ENCODE results near the gene BMF.

BMF gene

GRCh38 chr15:40046721-40047414 is 61.8 kb downstream of the BMF start:
- no peaks in the 10 kb centered on the region for H3K36me3 ChIP-seq (ENCODE audit: control insufficient read depth in 1 of 2, insufficient read depth in 2 of 2, low read length in 2 of 2)
- no peak overlapping the region for H3K9ac ChIP-seq (ENCODE audit: low read depth in 1 of 2, low read length in 2 of 2)
- H3K27me3 ChIP-seq (ENCODE audit: control insufficient read depth in 1 of 2, insufficient read depth in 2 of 2, low read length in 2 of 2): no peaks in the 10 kb centered on the region
- H3K4me3 ChIP-seq (ENCODE audit: low read depth in 1 of 2, low read length in 2 of 2): peak overlapping the region in 1 of 2 donors; percentile 21
- H3K9me3 ChIP-seq (ENCODE audit: control insufficient read depth in 1 of 2, low read length in 2 of 2): no peaks in the 10 kb centered on the region
- peaks cover 52 to 53% of the 10 kb centered on the region in 2 donors for H3K4me1 ChIP-seq (ENCODE audit: control insufficient read depth in 1 of 2, insufficient read depth in 2 of 2, low read length in 2 of 2)
- H3K27ac ChIP-seq (ENCODE audit: low read depth, low read length): peak overlapping the region; percentile 17

GRCh38 chr15:40045572-40046217 is 63.0 kb downstream of the BMF start:
- Histone ChIP-seq H3K36me3 (ENCODE audit: control insufficient read depth in 1 of 2, insufficient read depth in 2 of 2, low read length in 2 of 2) (no peaks in the 10 kb centered on the region), H3K9me3 (ENCODE audit: control insufficient read depth in 1 of 2, low read length in 2 of 2) (no peaks in the 10 kb centered on the region), H3K27me3 (ENCODE audit: control insufficient read depth in 1 of 2, insufficient read depth in 2 of 2, low read length in 2 of 2) (no peaks in the 10 kb centered on the region), H3K4me1 (ENCODE audit: control insufficient read depth in 1 of 2, insufficient read depth in 2 of 2, low read length in 2 of 2) (peaks cover 40 to 43% of the 10 kb centered on the region in 2 donors), H3K4me3 (ENCODE audit: low read depth in 1 of 2, low read length in 2 of 2) (no peak overlapping the region), H3K27ac (ENCODE audit: low read depth, low read length) (no peak overlapping the region), H3K9ac (ENCODE audit: low read depth in 1 of 2, low read length in 2 of 2) (no peak overlapping the region)

- H3K9me3 ChIP-seq (ENCODE audit: control insufficient read depth in 1 of 2, low read length in 2 of 2): no peaks in the 10 kb centered on the region
- no peaks in the 10 kb centered on the region for H3K27me3 ChIP-seq (ENCODE audit: control insufficient read depth in 1 of 2, insufficient read depth in 2 of 2, low read length in 2 of 2)
- no peaks in the 10 kb centered on the region for H3K36me3 ChIP-seq (ENCODE audit: control insufficient read depth in 1 of 2, insufficient read depth in 2 of 2, low read length in 2 of 2)
- H3K9ac ChIP-seq (ENCODE audit: low read depth in 1 of 2, low read length in 2 of 2): peak overlapping the region in 1 of 2 donors; percentile 5
- H3K27ac ChIP-seq (ENCODE audit: low read depth, low read length): no peak overlapping the region
- peaks cover 39 to 49% of the 10 kb centered on the region in 2 donors for H3K4me1 ChIP-seq (ENCODE audit: control insufficient read depth in 1 of 2, insufficient read depth in 2 of 2, low read length in 2 of 2)
- peak overlapping the region in 1 of 2 donors; percentile 40 for H3K4me3 ChIP-seq (ENCODE audit: low read depth in 1 of 2, low read length in 2 of 2)
Measured at GRCh38 chr15:40044717-40045571, 63.7 kb downstream of the BMF start.

- H3K4me3 ChIP-seq (ENCODE audit: low read depth in 1 of 2, low read length in 2 of 2): no peak overlapping the region
- H3K9ac ChIP-seq (ENCODE audit: low read depth in 1 of 2, low read length in 2 of 2): no peak overlapping the region
- H3K9me3 ChIP-seq (ENCODE audit: control insufficient read depth in 1 of 2, low read length in 2 of 2): no peaks in the 10 kb centered on the region
- H3K27ac ChIP-seq (ENCODE audit: low read depth, low read length): no peak overlapping the region
- H3K27me3 ChIP-seq (ENCODE audit: control insufficient read depth in 1 of 2, insufficient read depth in 2 of 2, low read length in 2 of 2): no peaks in the 10 kb centered on the region
- peaks cover 39 to 50% of the 10 kb centered on the region in 2 donors for H3K4me1 ChIP-seq (ENCODE audit: control insufficient read depth in 1 of 2, insufficient read depth in 2 of 2, low read length in 2 of 2)
- no peaks in the 10 kb centered on the region for H3K36me3 ChIP-seq (ENCODE audit: control insufficient read depth in 1 of 2, insufficient read depth in 2 of 2, low read length in 2 of 2)
Measured at GRCh38 chr15:40043927-40044716, 64.6 kb downstream of the BMF start.

GRCh38 chr15:40042791-40043320 is 65.8 kb downstream of the BMF start:
- no peaks in the 10 kb centered on the region for H3K36me3 ChIP-seq (ENCODE audit: control insufficient read depth in 1 of 2, insufficient read depth in 2 of 2, low read length in 2 of 2)
- H3K4me3 ChIP-seq (ENCODE audit: low read depth in 1 of 2, low read length in 2 of 2): no peak overlapping the region
- no peaks in the 10 kb centered on the region for H3K9me3 ChIP-seq (ENCODE audit: control insufficient read depth in 1 of 2, low read length in 2 of 2)
- H3K4me1 ChIP-seq (ENCODE audit: control insufficient read depth in 1 of 2, insufficient read depth in 2 of 2, low read length in 2 of 2): peaks cover 37 to 46% of the 10 kb centered on the region in 2 donors
- no peak overlapping the region for H3K9ac ChIP-seq (ENCODE audit: low read depth in 1 of 2, low read length in 2 of 2)
- H3K27ac ChIP-seq (ENCODE audit: low read depth, low read length): no peak overlapping the region
- H3K27me3 ChIP-seq (ENCODE audit: control insufficient read depth in 1 of 2, insufficient read depth in 2 of 2, low read length in 2 of 2): no peaks in the 10 kb centered on the region

GRCh38 chr15:40040770-40041169 is 67.9 kb downstream of the BMF start:
- no peaks in the 10 kb centered on the region for H3K27me3 ChIP-seq (ENCODE audit: control insufficient read depth in 1 of 2, insufficient read depth in 2 of 2, low read length in 2 of 2)
- H3K9me3 ChIP-seq (ENCODE audit: control insufficient read depth in 1 of 2, low read length in 2 of 2): no peaks in the 10 kb centered on the region
- H3K36me3 ChIP-seq (ENCODE audit: control insufficient read depth in 1 of 2, insufficient read depth in 2 of 2, low read length in 2 of 2): peaks cover 3 to 10% of the 10 kb centered on the region in 2 donors
- no peak overlapping the region for H3K9ac ChIP-seq (ENCODE audit: low read depth in 1 of 2, low read length in 2 of 2)
- H3K4me1 ChIP-seq (ENCODE audit: control insufficient read depth in 1 of 2, insufficient read depth in 2 of 2, low read length in 2 of 2): peaks cover 22 to 33% of the 10 kb centered on the region in 2 donors
- no peak overlapping the region for H3K4me3 ChIP-seq (ENCODE audit: low read depth in 1 of 2, low read length in 2 of 2)
- H3K27ac ChIP-seq (ENCODE audit: low read depth, low read length): no peak overlapping the region

- Histone ChIP-seq H3K4me3 (ENCODE audit: low read depth in 1 of 2, low read length in 2 of 2) (peak overlapping the region; percentile 18 to 46), H3K36me3 (ENCODE audit: control insufficient read depth in 1 of 2, insufficient read depth in 2 of 2, low read length in 2 of 2) (peaks cover 3 to 15% of the 10 kb centered on the region in 2 donors), H3K9me3 (ENCODE audit: control insufficient read depth in 1 of 2, low read length in 2 of 2) (no peaks in the 10 kb centered on the region), H3K9ac (ENCODE audit: low read depth in 1 of 2, low read length in 2 of 2) (no peak overlapping the region), H3K27ac (ENCODE audit: low read depth, low read length) (no peak overlapping the region), H3K27me3 (ENCODE audit: control insufficient read depth in 1 of 2, insufficient read depth in 2 of 2, low read length in 2 of 2) (no peaks in the 10 kb centered on the region), H3K4me1 (ENCODE audit: control insufficient read depth in 1 of 2, insufficient read depth in 2 of 2, low read length in 2 of 2) (peaks cover 17 to 28% of the 10 kb centered on the region in 2 donors)
Measured at GRCh38 chr15:40040293-40040635, 68.4 kb downstream of the BMF start.

- Histone ChIP-seq H3K9ac (ENCODE audit: low read depth in 1 of 2, low read length in 2 of 2) (peak within 1 kb of the TSS; percentile 95 to 100), H3K4me1 (ENCODE audit: control insufficient read depth in 1 of 2, insufficient read depth in 2 of 2, low read length in 2 of 2) (peaks cover 12 to 15% of the 10 kb centered on the region in 2 donors), H3K4me3 (ENCODE audit: low read depth in 1 of 2, low read length in 2 of 2) (peak within 1 kb of the TSS; percentile 96 to 99)
Measured at GRCh38 chr15:40038638-40039543, 69.8 kb downstream of the BMF start, which contains the start of gene SRP14. SRP14 (minus strand) TSS chr15:40039181; CDS start chr15:40039116, 65 bp downstream.

GRCh38 chr15:40038275-40038637 is 70.4 kb downstream of the BMF start:
- Histone ChIP-seq H3K9ac (ENCODE audit: low read depth in 1 of 2, low read length in 2 of 2) (peak overlapping the region; percentile 95 to 100), H3K4me1 (ENCODE audit: control insufficient read depth in 1 of 2, insufficient read depth in 2 of 2, low read length in 2 of 2) (peaks cover 12 to 15% of the 10 kb centered on the region in 2 donors), H3K9me3 (ENCODE audit: control insufficient read depth in 1 of 2, low read length in 2 of 2) (no peaks in the 10 kb centered on the region), H3K27me3 (ENCODE audit: control insufficient read depth in 1 of 2, insufficient read depth in 2 of 2, low read length in 2 of 2) (no peaks in the 10 kb centered on the region), H3K36me3 (ENCODE audit: control insufficient read depth in 1 of 2, insufficient read depth in 2 of 2, low read length in 2 of 2) (peaks cover 15 to 32% of the 10 kb centered on the region in 2 donors), H3K27ac (ENCODE audit: low read depth, low read length) (peak overlapping the region; percentile 91), H3K4me3 (ENCODE audit: low read depth in 1 of 2, low read length in 2 of 2) (peak overlapping the region; percentile 96 to 99)

More at GRCh38 chr15:40038638-40039543, 69.8 kb downstream of the BMF start, which contains the start of gene SRP14:
- Histone ChIP-seq H3K27ac (ENCODE audit: low read depth, low read length) (peak within 1 kb of the TSS; percentile 91), H3K9me3 (ENCODE audit: control insufficient read depth in 1 of 2, low read length in 2 of 2) (no peaks in the 10 kb centered on the region), H3K27me3 (ENCODE audit: control insufficient read depth in 1 of 2, insufficient read depth in 2 of 2, low read length in 2 of 2) (no peaks in the 10 kb centered on the region), H3K36me3 (ENCODE audit: control insufficient read depth in 1 of 2, insufficient read depth in 2 of 2, low read length in 2 of 2) (peaks cover 14 to 28% of the 10 kb centered on the region in 2 donors)
